ENCODE results near the gene DLL1.

GRCh38 chr6:170305805-170306323 is 15.0 kb upstream of the DLL1 start:
- no peak for TF ChIP-seq CTCF (IDR thresholded peaks at IDR 0.05)
- TF ChIP-seq POLR2A (IDR thresholded peaks at IDR 0.05) = no peak
- TF ChIP-seq EP300 (IDR thresholded peaks at IDR 0.05) = no peak
- no peak for TF ChIP-seq POLR2AphosphoS5 (IDR thresholded peaks at IDR 0.05)

Measured in sigmoid colon (tissue), 4 donors.